ENCODE measurements around the gene DIP2C. TPM values are rescaled to one million over a fixed set of nuclear protein-coding genes. Genes with fewer than 3 reads are reported as not detected.

Gene DIP2C
- polyA plus RNA-seq, 1 of the 3 experiments (the other 2 are of a cell fraction): 8.7 TPM

- Histone ChIP-seq H3K4me2 (no peak overlapping the region), H3K9me2 (no peaks in the 10 kb centered on the region), H3K4me1 (ENCODE audit: control insufficient read depth in 1 of 2, insufficient read depth in 2 of 2, low read depth in 1 of 2, low read length in 1 of 2) (peaks cover 3 to 4% of the 10 kb centered on the region in 2 experiments; a peak in 2 of 4 replicates), H3K79me2 (ENCODE audit: insufficient read depth) (peaks cover 4% of the 10 kb centered on the region; the same call in 1 of the 2 replicates), H3K4me3 (ENCODE audit: low read depth in 2 of 2, low read length in 1 of 2) (no peak overlapping the region), H2AFZ (ENCODE audit: low read depth) (no peak overlapping the region), H3F3A (replicated peaks; ENCODE audit: insufficient read depth) (no peaks in the 10 kb centered on the region), H3K27me3 (ENCODE audit: insufficient read depth) (no peaks in the 10 kb centered on the region), H3K9me3 (no peaks in the 10 kb centered on the region), H3K27ac (ENCODE audit: low read depth in 2 of 2, low read length in 1 of 2) (no peak overlapping the region), H3K36me3 (replicated peaks in 1 of 2; ENCODE audit: control insufficient read depth in 1 of 2, insufficient read depth in 2 of 2, low read length in 1 of 2) (peaks cover 0 to 11% of the 10 kb centered on the region in 2 experiments), H3K9ac (no peak overlapping the region), H4K20me1 (ENCODE audit: insufficient read depth) (no peaks in the 10 kb centered on the region)
- no peak for DNase-seq
- TF ChIP-seq FOXM1 (IDR thresholded peaks at IDR 0.05; ENCODE audit: low read depth) (no peak), RFX5 (IDR thresholded peaks at IDR 0.05; ENCODE audit: low read length) (no peak), RXRA (IDR thresholded peaks at IDR 0.05; ENCODE audit: borderline replicate concordance, low read depth) (no peak), FOSL2 (IDR thresholded peaks at IDR 0.05; ENCODE audit: borderline replicate concordance, low read depth) (no peak), CHD2 (IDR thresholded peaks at IDR 0.05; ENCODE audit: low read length, partially characterized antibody) (no peak), MXI1 (IDR thresholded peaks at IDR 0.05; ENCODE audit: low read depth, low read length) (no peak), MEF2A (IDR thresholded peaks at IDR 0.05; ENCODE audit: borderline replicate concordance, low read depth) (no peak), YY1 (IDR thresholded peaks at IDR 0.05; ENCODE audit: low read depth) (no peak), RCOR1 (IDR thresholded peaks at IDR 0.05; ENCODE audit: low read length) (no peak), TEAD4 (IDR thresholded peaks at IDR 0.05; ENCODE audit: borderline replicate concordance, insufficient read depth) (no peak), SMC3 (IDR thresholded peaks at IDR 0.05; ENCODE audit: low read depth, low read length) (no peak), FOXJ3 (CRISPR knock-in tag; IDR thresholded peaks at IDR 0.05) (no peak), REST (IDR thresholded peaks at IDR 0.05; ENCODE audit: low read depth, low read length) (no peak)
- 89% methylated on average over 3 of the region's 3 CpGs for WGBS (ENCODE audit: low lambda C conversion rate)
- POLR2A ChIA-PET: no interaction called here
- CTCF ChIA-PET: no interaction called here
These were observed 464.9 kb downstream of the DIP2C start for GRCh38 chr10:224571-224970.

Small RNA genes within 50 kb of the gene (small RNA-seq; reads per million reads assigned to genes)
- gene MIR5699: 0.92 to 58.2 (median 44.3) reads per million in 7 experiments
- gene RN7SL754P: 0 to 5.7 (median 0) reads per million in 7 experiments
- 0 to 1.9 (median 0.38) reads per million in 7 experiments for gene RNA5SP298

Other genes starting within 250 kb of the DIP2C start
- 23.3 and 25.1 TPM in 2 replicates for gene LARP4B, start 242.0 kb upstream of the DIP2C start, polyA plus RNA-seq (2012; rRNA removed)